HUES64 (cell line): ENCODE data around the gene KRTAP21-2.

Experiments used
- H3K27ac ChIP-seq: 2 replicates; pipeline ENCODE4 v1.7.0; 2013; ENCODE audit warnings: low read depth, low read length, inconsistent platforms
- H3K27me3 ChIP-seq: 2 replicates; pipeline ENCODE4 v1.6.1; 2013; ENCODE audit warnings: mild to moderate bottlenecking, low read length; ENCODE audit not compliant: insufficient read depth
- H3K36me3 ChIP-seq: 2 replicates; pipeline ENCODE4 v1.6.1; 2013; ENCODE audit warnings: mild to moderate bottlenecking, low read length; ENCODE audit not compliant: insufficient read depth
- H3K4me1 ChIP-seq: 2 replicates; pipeline ENCODE4 v1.6.1; 2013; ENCODE audit warnings: mild to moderate bottlenecking, low read length, moderate library complexity; ENCODE audit not compliant: insufficient read depth
- H3K4me3 ChIP-seq: 2 replicates; pipeline ENCODE4 v1.5.1; 2013; ENCODE audit warnings: mild to moderate bottlenecking, low read length, moderate library complexity
- H3K9ac ChIP-seq: 2 replicates; pipeline ENCODE4 v1.6.1; 2013; ENCODE audit warnings: mild to moderate bottlenecking, low read depth, low read length
- H3K9me3 ChIP-seq: 2 replicates; pipeline ENCODE4 v1.6.1; 2013; ENCODE audit warnings: low read depth, low read length; ENCODE audit not compliant: insufficient read depth
- WGBS: fragments of 150-250, 120-280 bp; methylation state at CpG from one replicate; pipeline ENCODE4 v1.1.7; 2013; ENCODE audit warnings: missing lambda C conversion rate; 5-methylcytosine and 5-hydroxymethylcytosine counted together

Gene KRTAP21-2

GRCh38 chr21:30718239-30718909 lies 28.7 kb downstream of the KRTAP21-2 start, which contains the start of gene KRTAP21-3:
KRTAP21-3 (minus strand) TSS chr21:30718777; CDS start chr21:30718759, 18 bp downstream.
- Histone ChIP-seq H3K4me3 (no peak within 1 kb of the TSS), H3K9ac (no peak within 1 kb of the TSS), H3K27me3 (no peaks in the 10 kb centered on the region), H3K9me3 (no peaks in the 10 kb centered on the region), H3K27ac (no peak within 1 kb of the TSS), H3K36me3 (no peaks in the 10 kb centered on the region), H3K4me1 (no peaks in the 10 kb centered on the region)
- 88% methylated on average over 2 of the region's 3 CpGs for WGBS

DNA sequence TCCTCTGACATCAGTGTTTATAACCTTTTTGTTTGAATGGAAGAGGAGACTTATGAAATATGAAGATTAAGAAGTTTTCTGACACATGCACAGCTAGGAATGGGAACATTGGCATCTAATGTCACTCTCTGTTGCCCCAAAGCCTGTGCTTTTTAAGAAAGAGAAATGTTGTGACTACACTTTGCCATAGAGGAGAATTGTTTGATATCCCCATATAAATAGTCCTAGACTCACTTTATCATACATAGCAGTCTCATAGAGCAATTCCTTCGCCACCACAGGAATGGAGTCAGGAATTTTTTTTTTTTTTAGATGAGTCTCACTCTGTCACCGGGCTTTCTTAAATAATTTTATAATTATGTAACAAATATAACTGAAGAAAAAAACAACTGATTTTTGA lies 30.0 kb downstream of the KRTAP21-2 start:
- Histone ChIP-seq H3K4me1 (no peaks in the 10 kb centered on the region), H3K36me3 (no peaks in the 10 kb centered on the region), H3K9ac (no peak overlapping the region), H3K27ac (no peak overlapping the region), H3K27me3 (no peaks in the 10 kb centered on the region), H3K9me3 (no peaks in the 10 kb centered on the region), H3K4me3 (no peak overlapping the region)
- 80% methylated on average over 1 of the region's 2 CpGs for WGBS

GRCh38 chr21:30714946-30715345 lies 32.1 kb downstream of the KRTAP21-2 start:
- H3K9ac ChIP-seq = no peak overlapping the region
- no peak overlapping the region for H3K27ac ChIP-seq
- 100% methylated on average over 1 of the region's 2 CpGs for WGBS
- no peaks in the 10 kb centered on the region for H3K4me1 ChIP-seq
- H3K36me3 ChIP-seq = no peaks in the 10 kb centered on the region
- no peaks in the 10 kb centered on the region for H3K9me3 ChIP-seq
- no peak overlapping the region for H3K4me3 ChIP-seq
- H3K27me3 ChIP-seq = no peaks in the 10 kb centered on the region

DNA sequence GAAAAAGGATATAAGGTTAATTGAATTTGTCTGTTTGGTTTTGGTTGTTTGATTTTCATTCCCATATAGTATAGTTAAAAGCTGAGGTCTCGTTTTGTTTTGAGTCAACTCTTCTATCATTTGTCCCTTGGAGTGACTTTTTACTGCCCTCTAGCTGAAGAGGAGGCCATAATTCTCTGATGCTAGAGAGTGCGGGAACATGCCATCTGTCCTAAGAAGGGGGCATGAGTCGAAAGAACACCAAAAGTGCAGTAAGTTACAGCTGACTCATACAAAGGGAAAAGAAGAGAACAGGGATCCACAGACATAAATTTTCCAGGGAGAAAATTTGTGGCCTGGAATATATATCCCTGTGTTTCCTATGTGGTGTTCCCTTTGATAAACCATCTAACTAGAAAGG lies 32.6 kb downstream of the KRTAP21-2 start:
- H3K36me3 ChIP-seq = no peaks in the 10 kb centered on the region
- no peak overlapping the region for H3K27ac ChIP-seq
- no peak overlapping the region for H3K9ac ChIP-seq
- no peak overlapping the region for H3K4me3 ChIP-seq
- H3K27me3 ChIP-seq = no peaks in the 10 kb centered on the region
- no peaks in the 10 kb centered on the region for H3K4me1 ChIP-seq
- 73% methylated on average over 3 of the region's 3 CpGs for WGBS
- H3K9me3 ChIP-seq = no peaks in the 10 kb centered on the region

DNA sequence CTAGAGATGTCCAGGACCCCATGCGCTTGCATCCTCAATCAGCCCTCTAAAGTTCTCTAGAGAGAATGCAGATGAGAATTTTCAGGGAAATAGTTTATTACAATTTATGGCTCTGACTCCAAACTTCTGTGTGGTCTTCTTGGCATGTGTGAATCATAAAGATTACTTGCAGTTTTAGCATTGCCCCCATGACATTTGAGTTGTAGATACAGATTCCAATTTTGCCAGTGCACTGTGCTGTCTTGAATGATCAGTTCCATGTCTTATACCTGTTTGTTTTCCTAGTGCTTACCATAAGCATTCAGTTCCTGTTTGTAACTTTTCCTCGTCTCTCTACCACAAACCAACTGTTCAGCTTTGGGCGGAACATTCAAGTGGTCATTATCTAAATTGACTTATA lies 33.3 kb downstream of the KRTAP21-2 start:
- Histone ChIP-seq H3K9ac (no peak overlapping the region), H3K27ac (no peak overlapping the region), H3K4me1 (no peaks in the 10 kb centered on the region), H3K27me3 (no peaks in the 10 kb centered on the region), H3K9me3 (no peaks in the 10 kb centered on the region), H3K36me3 (no peaks in the 10 kb centered on the region), H3K4me3 (no peak overlapping the region)
- WGBS = 96% methylated on average over 3 of the region's 3 CpGs

DNA sequence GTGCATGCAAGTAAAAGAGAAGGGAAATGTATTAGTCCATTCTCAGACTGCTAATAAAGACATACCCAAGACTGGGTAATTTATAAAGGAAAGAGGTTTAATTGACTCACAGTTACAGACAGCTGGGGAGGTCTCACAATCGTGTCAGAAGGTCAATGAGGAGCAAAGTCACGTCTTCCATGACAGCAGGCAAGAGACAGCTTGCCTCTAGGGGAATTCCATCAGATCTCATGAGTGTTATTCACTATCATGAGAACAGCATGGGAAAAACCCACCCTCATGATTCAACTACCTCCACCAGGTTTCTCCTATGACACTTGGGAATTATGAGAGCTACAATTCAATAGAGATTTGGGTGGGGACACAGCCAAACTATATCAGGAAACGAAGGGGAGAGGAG lies 36.6 kb downstream of the KRTAP21-2 start:
- H3K36me3 ChIP-seq = no peaks in the 10 kb centered on the region
- no peaks in the 10 kb centered on the region for H3K4me1 ChIP-seq
- H3K9me3 ChIP-seq = no peaks in the 10 kb centered on the region
- no peak overlapping the region for H3K9ac ChIP-seq
- WGBS = 62% methylated on average over 3 of the region's 3 CpGs
- no peaks in the 10 kb centered on the region for H3K27me3 ChIP-seq
- no peak overlapping the region for H3K4me3 ChIP-seq
- H3K27ac ChIP-seq = no peak overlapping the region

DNA sequence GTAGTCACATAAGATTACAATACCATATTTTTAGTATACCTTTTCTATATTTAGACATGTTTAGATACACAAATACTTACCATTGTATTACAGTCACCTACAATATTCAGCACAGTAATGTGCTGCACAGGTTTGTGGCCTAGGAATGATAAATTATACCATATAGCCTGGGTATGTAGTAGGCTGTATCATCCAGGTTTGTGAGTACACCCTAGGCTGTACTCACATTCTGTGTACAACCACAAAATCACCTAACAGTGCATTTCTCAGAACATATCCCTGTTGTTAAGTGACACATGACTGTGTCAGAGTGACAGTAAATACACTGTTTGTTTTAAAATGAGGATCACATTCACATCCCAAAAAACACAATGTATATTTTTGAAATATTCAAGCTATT lies 39.6 kb downstream of the KRTAP21-2 start:
- H3K27ac ChIP-seq = no peak overlapping the region
- no peaks in the 10 kb centered on the region for H3K9me3 ChIP-seq
- H3K27me3 ChIP-seq = no peaks in the 10 kb centered on the region
- no peak overlapping the region for H3K4me3 ChIP-seq
- H3K4me1 ChIP-seq = no peaks in the 10 kb centered on the region
- H3K9ac ChIP-seq = no peak overlapping the region
- no peaks in the 10 kb centered on the region for H3K36me3 ChIP-seq
